SU-DHL-6 (cell line): ENCODE results near the gene NFE2.

Source experiments
- CTCF ChIP-seq: fragments of 200-600 bp; sonication (generic); IDR thresholded peaks from one replicate; pipeline ENCODE4 v1.5.1; 2017; ENCODE audit warnings: antibody characterized with exemption, mild to moderate bottlenecking, low read length, moderate library complexity; ENCODE audit not compliant: insufficient read depth, poor library complexity, severe bottlenecking
- EZH2phosphoT487 ChIP-seq: fragments of 200-600 bp; sonication (generic), shearing (Covaris generic); conservative IDR thresholded peaks from 2 replicates; pipeline ENCODE4 v1.6.1; 2018; ENCODE audit warnings: mild to moderate bottlenecking, antibody characterized with exemption, low read length, moderate library complexity, mixed read lengths

GRCh38 chr12:54330442-54330841 lies 29.6 kb upstream of the NFE2 start:
- TF ChIP-seq EZH2phosphoT487 (no peak), CTCF (no peak)
